ENCODE results near the gene CLTC. TPM values are rescaled to one million over a fixed set of nuclear protein-coding genes. Genes with fewer than 3 reads are reported as not detected.

The CLTC gene
- total RNA-seq, 1 experiment from 2014 or later, result 206 TPM

DNA sequence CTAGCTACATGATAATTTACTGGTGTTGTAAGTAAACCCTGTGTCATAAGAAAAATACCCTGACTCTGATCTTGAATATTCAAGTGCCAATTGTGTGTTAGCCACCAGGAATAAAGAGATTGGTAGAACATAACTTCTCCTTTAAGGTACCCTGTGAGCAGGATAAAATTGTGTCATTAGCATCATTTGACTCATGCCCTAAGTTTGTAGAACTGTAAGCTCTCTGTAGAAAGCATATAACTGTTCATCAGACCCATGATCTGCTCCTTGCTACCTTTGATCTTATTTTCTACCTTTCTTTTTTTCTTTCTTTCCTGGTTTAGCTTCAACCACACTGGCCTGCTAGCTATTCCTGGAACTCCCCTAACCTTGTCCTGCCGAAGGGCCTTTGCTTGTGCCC, 51.7 kb downstream of the CLTC start:
- Histone ChIP-seq H3K79me2 (ENCODE audit: low read depth) (peaks cover 16% of the 10 kb centered on the region; the same call in 1 of the 2 replicates), H3K27ac (no peak overlapping the region), H3K4me2 (no peak overlapping the region), H3K4me3 (no peak overlapping the region), H2AFZ (no peak overlapping the region), H3K4me1 (replicated peaks; ENCODE audit: insufficient read depth) (no peaks in the 10 kb centered on the region), H3K27me3 (ENCODE audit: insufficient read depth, low read depth) (no peaks in the 10 kb centered on the region), H3K9me3 (ENCODE audit: insufficient read depth, low read depth) (no peaks in the 10 kb centered on the region), H4K20me1 (ENCODE audit: insufficient read depth) (peaks cover 40% of the 10 kb centered on the region), H3K36me3 (ENCODE audit: low read depth) (peaks cover 63% of the 10 kb centered on the region), H3F3A (ENCODE audit: insufficient read depth, low read depth) (peaks cover 34% of the 10 kb centered on the region), H3K9me2 (ENCODE audit: insufficient read depth) (no peaks in the 10 kb centered on the region)
- no peak for TF ChIP-seq EZH2 (IDR thresholded peaks at IDR 0.05; ENCODE audit: low read depth)
- TF ChIP-seq CTCF (conservative IDR thresholded peaks at IDR 0.05), result no peak
- no peak for DNase-seq
- no TSS peak for BruUV-seq (replicated peaks)
- ChIA-PET POLR2A (ENCODE audit: unreplicated experiment) (no interaction called here), CTCF (interaction anchor here (0.5 kb wide), 1 partner anchor 243 kb away, joined by 5 read pairs; no protein-coding TSS in a partner anchor)
- intact Hi-C loops (cut with micrococcal nuclease; ENCODE audit: unreplicated experiment), result no loop called here

GRCh38 chr17:59675231-59675630, 55.5 kb downstream of the CLTC start:
- TF ChIP-seq CTCF (conservative IDR thresholded peaks at IDR 0.05) (no peak), EZH2 (IDR thresholded peaks at IDR 0.05; ENCODE audit: low read depth) (no peak)
- Histone ChIP-seq H3K36me3 (ENCODE audit: low read depth) (peaks cover 66% of the 10 kb centered on the region), H3K4me2 (no peak overlapping the region), H3F3A (ENCODE audit: insufficient read depth, low read depth) (peaks cover 38% of the 10 kb centered on the region; the same call in 1 of the 2 replicates), H3K79me2 (ENCODE audit: low read depth) (peaks cover 7% of the 10 kb centered on the region; the same call in 1 of the 2 replicates), H3K27me3 (ENCODE audit: insufficient read depth, low read depth) (no peaks in the 10 kb centered on the region), H4K20me1 (ENCODE audit: insufficient read depth) (peaks cover 34% of the 10 kb centered on the region), H3K4me3 (no peak overlapping the region), H3K27ac (no peak overlapping the region), H2AFZ (no peak overlapping the region), H3K4me1 (replicated peaks; ENCODE audit: insufficient read depth) (no peaks in the 10 kb centered on the region), H3K9me3 (ENCODE audit: insufficient read depth, low read depth) (no peaks in the 10 kb centered on the region), H3K9me2 (ENCODE audit: insufficient read depth) (no peaks in the 10 kb centered on the region)
- DNase-seq, result no peak
- intact Hi-C loops (cut with micrococcal nuclease; ENCODE audit: unreplicated experiment), result no loop called here
- no TSS peak for BruUV-seq (replicated peaks)
- POLR2A ChIA-PET (ENCODE audit: unreplicated experiment), result interaction anchor here (0.6 kb wide), 2 partner anchors 28 to 30 kb away, joined by 3 to 6 read pairs; no protein-coding TSS in a partner anchor
- CTCF ChIA-PET, result no interaction called here

DNA sequence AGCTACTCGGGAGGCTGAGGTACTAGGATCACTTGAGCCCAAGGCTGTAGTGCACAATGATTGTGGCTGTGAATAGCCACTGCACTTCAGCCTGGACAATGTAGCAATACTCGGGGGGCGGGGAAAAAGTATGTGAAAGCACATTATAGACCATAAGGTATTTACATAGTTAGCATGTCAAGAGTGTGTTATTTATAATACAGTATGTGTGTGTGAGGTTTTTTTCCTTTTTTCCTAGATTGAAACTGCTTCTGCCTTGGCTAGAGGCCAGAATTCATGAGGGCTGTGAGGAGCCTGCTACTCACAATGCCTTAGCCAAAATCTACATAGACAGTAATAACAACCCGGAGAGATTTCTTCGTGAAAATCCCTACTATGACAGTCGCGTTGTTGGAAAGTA, 57.0 kb downstream of the CLTC start:
- Histone ChIP-seq H3K4me2 (no peak overlapping the region), H3K4me1 (replicated peaks; ENCODE audit: insufficient read depth) (no peaks in the 10 kb centered on the region), H3F3A (ENCODE audit: insufficient read depth, low read depth) (peaks cover 53% of the 10 kb centered on the region), H3K27me3 (ENCODE audit: insufficient read depth, low read depth) (no peaks in the 10 kb centered on the region), H3K9me2 (ENCODE audit: insufficient read depth) (no peaks in the 10 kb centered on the region), H3K79me2 (ENCODE audit: low read depth) (peaks cover 18% of the 10 kb centered on the region; the same call in 1 of the 2 replicates), H3K4me3 (no peak overlapping the region), H3K27ac (no peak overlapping the region), H2AFZ (no peak overlapping the region), H3K36me3 (ENCODE audit: low read depth) (peaks cover 71% of the 10 kb centered on the region), H3K9me3 (ENCODE audit: insufficient read depth, low read depth) (no peaks in the 10 kb centered on the region), H4K20me1 (ENCODE audit: insufficient read depth) (peaks cover 38% of the 10 kb centered on the region)
- TF ChIP-seq CTCF (conservative IDR thresholded peaks at IDR 0.05) (no peak), EZH2 (IDR thresholded peaks at IDR 0.05; ENCODE audit: low read depth) (no peak)
- POLR2A ChIA-PET (ENCODE audit: unreplicated experiment), result no interaction called here
- no TSS peak for BruUV-seq (replicated peaks)
- intact Hi-C loops (cut with micrococcal nuclease; ENCODE audit: unreplicated experiment), result no loop called here
- DNase-seq, result no peak
- CTCF ChIA-PET, result no interaction called here
